NCI-H128 (cell line): ENCODE results near the gene CDH4.

ENCODE experiments used
- DNase-seq: peaks from one replicate; lab custom pipeline; 2025; ENCODE audit not compliant: unreplicated experiment; lab: John Stamatoyannopoulos, UW

The CDH4 gene

GRCh38 chr20:61881416-61881815, 629.4 kb downstream of the CDH4 start:
- DNase-seq = no peak

GRCh38 chr20:61881861-61882260, 629.8 kb downstream of the CDH4 start:
- DNase-seq = no peak

DNA sequence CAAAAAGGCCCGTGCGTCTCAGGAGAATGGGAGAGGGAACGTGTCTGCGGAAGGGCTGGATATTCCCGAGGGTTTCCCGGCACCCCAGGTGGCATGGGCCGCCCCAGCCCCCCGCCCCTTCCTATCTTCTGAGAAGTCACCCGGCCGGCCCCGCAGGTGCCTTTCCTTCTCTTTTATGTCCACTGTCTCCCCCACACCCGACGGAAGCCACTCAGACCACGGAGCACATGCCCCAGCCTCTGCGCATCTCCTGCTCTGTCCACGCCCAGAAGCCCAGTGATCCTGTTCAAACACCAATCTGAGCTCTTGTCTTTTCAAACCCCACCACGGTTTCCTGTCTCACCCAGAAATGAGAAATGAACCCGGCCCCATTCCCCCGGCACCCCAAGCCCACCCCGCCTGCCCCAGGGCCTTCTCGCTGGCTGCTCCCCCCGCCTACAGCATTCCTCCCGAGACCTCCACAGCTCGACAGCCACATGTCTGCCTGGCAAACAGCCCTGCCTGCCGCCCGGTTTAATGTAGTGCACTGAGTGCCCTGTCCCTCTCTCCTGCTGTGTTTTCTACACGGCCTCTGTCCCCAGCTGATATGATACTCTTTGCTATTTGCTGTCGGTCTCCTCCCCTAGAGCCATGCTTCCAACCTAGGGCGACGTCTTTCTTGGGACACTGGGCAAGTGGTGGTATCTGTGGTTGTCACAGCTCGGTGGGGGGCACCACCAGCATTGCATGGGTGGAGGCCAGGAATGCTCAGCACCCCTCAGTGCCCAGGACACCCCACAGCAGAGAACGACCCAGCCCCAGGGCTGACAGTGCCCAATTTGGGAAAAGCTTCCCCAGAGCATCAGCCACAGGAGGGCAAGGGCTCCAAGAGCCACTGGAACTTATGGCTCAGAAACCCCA, 630.9 kb downstream of the CDH4 start:
- DNase-seq = no peak

GRCh38 chr20:61883857-61884393, 631.9 kb downstream of the CDH4 start:
- DNase-seq = no peak

DNA sequence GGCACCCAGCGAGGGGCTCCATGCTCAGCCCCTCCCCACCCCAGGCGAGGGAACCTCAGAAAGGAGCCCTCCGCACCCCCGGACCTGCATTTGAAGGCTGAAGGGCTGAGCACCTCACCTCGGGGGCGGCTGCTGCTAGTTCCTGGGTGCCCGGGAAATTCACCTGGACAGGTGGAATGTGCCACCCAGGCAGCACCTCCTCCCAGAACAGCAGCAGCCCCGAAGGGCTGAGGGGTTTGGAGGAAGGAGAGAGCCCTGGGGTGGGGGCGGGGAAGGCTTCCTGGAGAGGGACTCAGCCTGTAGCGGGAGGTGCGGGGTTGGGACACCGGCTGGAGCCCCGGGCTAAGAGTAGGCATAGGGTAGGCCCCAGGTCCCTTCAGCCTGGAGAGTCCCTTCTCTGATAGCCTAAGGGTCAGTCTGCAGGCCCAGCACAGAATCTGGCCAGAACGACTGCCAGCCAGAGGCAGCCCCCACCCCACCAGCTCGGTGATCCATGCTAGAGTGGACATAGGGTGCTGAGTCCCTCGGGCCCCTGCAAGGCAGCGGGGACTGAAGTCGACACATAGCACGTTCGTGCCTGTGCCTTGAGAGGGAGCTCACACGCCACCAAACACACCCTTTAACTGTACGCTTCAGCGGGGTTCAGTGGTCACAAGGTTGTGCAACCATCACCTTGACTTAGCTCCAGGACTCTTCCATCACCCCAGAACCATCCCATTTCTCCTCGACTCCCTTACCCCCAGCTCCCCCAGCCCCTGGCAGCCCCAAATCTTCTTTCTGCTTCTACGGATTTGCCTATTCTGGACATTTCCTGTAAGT, 632.7 kb downstream of the CDH4 start:
- DNase-seq = no peak

DNA sequence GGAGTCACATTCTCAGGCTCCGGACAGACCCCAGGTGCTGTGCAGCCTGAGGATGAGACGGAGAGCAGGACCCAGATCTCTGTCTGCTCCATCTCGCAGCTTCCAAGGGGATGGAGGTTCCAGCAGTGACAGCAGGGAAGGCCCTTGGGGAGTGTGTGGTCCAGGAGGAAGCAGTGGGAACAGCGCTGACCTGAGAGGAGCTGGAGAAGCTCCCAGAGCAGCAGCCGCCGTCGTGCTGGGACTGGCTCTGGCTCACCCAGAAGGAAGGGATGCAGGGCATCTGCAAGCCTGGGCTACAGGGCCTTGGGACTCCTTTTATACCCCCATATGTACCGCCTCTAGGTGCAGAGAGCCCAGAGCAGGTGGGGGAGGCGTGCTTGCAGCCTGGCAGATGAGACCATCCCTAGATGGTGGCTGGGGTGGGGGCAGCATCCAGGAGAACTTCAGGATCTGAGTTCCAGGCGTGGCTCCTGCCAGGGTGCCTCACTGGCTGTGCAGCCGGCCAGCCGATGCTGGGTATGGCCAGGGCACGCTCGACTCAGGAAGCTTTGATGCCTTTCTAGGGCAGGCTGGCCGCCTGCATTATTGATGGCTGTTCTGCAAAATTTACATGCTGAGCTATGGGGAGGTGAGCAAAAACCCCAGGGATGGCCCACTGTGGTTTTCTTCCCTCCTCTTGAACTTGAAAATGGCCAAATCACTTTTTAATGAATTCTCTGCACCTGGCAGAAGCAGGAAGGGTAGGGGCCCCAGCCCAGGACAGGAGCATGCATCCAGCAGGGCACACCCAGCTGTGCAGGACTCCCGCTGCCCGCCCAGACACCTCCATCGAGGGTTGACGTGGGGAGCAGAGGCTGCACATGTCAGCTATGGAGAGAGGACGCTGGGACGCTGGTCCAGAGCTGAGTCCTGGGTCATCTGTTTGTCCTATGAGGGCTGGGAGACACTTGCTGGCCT, 634.0 kb downstream of the CDH4 start:
- no peak for DNase-seq

DNA sequence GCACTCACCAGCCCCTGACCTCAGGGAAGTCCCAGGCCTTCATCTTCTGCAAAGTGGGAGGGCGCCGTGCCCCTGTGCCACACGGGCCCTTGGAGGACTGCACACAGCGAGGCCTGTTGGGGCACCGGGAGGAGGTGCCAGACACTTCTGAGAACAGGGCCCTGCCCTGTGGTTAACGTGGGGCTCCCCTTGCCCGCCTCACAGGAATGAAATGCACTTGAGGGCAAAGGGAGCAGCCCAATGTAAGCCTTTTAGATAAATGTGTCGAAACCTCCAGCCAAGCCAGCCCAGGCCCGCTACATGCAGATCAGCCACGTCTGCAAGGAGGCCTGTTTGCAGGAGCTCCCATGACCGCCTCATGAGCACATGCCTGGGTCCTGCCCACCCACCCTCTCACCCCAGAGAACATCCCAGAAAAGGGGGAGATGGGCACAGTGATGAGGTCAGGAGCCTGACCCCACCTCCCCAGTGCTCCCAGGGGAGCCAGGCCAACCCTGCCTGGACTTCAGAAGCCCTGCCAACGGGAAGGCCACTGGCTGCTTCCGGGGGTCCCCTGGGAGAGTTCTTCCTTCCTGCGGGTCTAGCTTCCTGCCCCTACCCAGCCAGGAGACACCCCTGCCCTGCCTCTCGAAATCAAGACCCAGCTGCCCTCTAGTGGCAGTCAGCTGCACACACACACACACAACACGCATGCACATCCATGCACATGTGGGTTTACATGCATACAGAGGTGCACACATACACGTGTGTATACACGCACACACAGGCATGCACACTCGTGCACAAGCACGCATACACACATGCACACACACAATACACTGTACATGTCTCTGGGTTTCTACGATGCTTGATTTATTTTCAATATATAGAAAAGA, 634.9 kb downstream of the CDH4 start:
- no peak for DNase-seq

GRCh38 chr20:61887596-61888093, 635.6 kb downstream of the CDH4 start:
- no peak for DNase-seq

GRCh38 chr20:61888101-61888865, 636.2 kb downstream of the CDH4 start:
- DNase-seq = no peak

GRCh38 chr20:61889659-61890058, 637.6 kb downstream of the CDH4 start:
- no peak for DNase-seq

- DNase-seq = no peak
These were observed 638.1 kb downstream of the CDH4 start for GRCh38 chr20:61890210-61890609.

DNA sequence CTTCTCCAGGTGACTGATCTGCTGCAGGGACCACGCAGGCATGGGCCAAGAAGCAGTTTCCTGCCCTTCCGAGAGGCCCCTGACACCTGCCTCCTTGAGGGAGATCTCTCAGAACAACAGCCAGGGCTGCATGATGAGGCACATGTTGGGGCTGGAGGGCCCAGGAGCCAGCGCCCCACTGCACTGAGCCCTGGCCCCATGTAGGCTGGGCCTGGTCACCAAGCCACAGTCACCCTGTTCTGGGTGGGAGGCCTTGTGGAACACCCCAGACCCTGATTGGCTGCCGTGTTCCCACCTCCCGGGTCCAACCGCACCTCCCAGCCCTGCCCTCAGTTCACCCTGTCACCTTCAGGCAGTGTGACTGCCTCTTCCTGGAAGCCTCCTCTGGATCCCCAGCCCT, 639.4 kb downstream of the CDH4 start:
- no peak for DNase-seq

- DNase-seq = no peak
These were observed 640.0 kb downstream of the CDH4 start for GRCh38 chr20:61891916-61892649.

GRCh38 chr20:61895016-61895415, 643.0 kb downstream of the CDH4 start:
- no peak for DNase-seq

- no peak for DNase-seq
These were observed 643.6 kb downstream of the CDH4 start for GRCh38 chr20:61895686-61896057.

GRCh38 chr20:61896058-61896961, 644.2 kb downstream of the CDH4 start:
- DNase-seq = no peak
